CD4-positive, alpha-beta T cell treated with Interferon alpha-2 for 1 hour (primary cell): Measurements from ENCODE around the gene RAPGEF1.
"Not testable (repeated sequence)": the region's sequence is repeated elsewhere in the genome, so short reads cannot be mapped to it uniquely, and the experiment has no call there.

Experiments used
- DNase-seq, 2 donors: peaks; one replicate each; pipeline ENCODE4 v3.0.0-alpha.2; 2020 to 2022

RAPGEF1 gene, protein sequence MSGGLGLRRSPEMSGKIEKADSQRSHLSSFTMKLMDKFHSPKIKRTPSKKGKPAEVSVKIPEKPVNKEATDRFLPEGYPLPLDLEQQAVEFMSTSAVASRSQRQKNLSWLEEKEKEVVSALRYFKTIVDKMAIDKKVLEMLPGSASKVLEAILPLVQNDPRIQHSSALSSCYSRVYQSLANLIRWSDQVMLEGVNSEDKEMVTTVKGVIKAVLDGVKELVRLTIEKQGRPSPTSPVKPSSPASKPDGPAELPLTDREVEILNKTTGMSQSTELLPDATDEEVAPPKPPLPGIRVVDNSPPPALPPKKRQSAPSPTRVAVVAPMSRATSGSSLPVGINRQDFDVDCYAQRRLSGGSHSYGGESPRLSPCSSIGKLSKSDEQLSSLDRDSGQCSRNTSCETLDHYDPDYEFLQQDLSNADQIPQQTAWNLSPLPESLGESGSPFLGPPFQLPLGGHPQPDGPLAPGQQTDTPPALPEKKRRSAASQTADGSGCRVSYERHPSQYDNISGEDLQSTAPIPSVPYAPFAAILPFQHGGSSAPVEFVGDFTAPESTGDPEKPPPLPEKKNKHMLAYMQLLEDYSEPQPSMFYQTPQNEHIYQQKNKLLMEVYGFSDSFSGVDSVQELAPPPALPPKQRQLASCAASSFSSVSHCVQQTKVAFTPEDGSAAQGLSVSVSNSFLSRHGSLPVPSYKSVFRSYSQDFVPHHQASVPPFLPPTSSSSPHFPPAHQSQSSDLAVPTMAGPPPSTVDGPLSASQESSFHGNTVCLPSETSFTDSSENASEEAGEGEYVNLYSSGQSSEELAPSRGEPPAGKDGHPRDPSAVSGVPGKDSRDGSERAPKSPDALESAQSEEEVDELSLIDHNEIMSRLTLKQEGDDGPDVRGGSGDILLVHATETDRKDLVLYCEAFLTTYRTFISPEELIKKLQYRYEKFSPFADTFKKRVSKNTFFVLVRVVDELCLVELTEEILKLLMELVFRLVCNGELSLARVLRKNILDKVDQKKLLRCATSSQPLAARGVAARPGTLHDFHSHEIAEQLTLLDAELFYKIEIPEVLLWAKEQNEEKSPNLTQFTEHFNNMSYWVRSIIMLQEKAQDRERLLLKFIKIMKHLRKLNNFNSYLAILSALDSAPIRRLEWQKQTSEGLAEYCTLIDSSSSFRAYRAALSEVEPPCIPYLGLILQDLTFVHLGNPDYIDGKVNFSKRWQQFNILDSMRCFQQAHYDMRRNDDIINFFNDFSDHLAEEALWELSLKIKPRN (N-terminal part only)

DNA sequence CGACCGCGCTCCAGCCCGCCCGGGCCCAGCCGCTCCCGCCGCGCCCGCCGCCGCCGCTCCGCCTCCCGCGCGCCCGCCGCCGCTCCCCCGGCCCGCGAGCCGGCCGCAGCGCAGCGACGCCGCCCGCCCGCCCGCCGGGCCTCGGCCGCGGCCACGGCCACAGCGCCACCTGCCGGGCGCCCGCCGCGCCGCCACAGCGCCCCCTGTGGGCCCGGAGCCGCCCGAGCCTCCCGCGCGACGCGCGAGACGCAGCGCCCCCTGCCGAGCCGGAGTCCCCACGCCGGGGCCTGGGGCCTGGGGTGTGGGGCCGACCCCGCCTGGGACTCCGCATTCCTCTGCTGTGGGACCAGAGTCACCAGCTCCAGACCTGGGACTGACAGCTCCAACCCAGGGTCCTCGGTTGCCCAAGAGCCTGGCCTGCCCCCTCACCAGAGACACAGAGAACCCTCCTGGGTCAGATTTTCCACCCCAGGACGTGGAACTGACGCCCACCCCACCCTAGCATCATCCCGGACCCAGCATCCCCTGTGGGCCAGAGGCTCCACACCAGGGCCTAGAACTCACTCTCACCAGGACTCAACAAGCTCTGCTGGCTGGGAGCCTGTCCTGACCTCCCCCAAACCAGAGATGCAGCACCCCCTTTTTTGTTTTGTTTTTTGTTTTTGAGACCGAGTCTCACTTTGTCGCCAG, at the start of gene RAPGEF1:
RAPGEF1 (minus strand) TSS at position 118 of the 690 bp plus-strand sequence. CDS start 246 bp downstream, outside the sequence.
- peak; percentile 65 to 85 for DNase-seq

DNA sequence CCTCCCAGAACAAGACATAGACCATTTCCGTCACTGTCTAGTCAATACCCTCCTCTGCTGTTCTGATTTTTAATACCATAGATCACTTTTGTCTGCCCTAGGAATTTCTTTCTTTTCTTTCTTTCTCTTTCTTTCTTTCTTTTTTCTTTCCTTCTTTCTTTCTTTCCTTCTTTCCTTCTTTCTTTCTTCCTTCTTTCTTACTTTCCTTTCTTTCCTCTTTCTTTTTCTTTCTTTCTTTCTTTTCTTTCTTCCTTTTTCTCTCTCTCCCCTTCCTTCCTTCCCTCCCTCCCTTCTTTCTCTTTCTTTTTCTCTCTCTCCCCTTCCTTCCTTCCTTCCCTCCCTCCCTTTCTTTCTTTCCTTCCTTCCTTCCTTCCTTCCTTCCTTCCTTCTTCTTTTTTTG, 49.0 kb upstream of the RAPGEF1 start:
- DNase-seq, result no peak

DNA sequence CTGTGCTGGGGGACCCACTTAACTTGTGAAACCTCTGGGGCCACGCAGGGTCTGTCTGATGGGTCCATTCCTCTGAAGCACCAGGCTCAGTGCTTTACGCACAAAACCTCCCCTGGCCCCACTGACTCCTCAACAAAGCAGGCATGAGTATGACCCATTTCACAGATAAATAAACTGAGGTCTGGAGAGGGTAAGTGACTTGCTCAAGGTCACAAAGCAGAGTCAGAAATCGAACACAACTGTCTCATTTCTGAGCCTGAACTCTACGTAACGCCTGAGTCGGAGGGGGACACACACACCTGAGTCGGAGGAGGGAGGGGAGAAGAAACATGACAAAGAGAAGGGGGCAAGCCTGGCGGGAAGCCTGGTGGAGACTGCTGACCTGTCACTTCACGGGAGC, 48.0 kb upstream of the RAPGEF1 start:
- no peak for DNase-seq

DNA sequence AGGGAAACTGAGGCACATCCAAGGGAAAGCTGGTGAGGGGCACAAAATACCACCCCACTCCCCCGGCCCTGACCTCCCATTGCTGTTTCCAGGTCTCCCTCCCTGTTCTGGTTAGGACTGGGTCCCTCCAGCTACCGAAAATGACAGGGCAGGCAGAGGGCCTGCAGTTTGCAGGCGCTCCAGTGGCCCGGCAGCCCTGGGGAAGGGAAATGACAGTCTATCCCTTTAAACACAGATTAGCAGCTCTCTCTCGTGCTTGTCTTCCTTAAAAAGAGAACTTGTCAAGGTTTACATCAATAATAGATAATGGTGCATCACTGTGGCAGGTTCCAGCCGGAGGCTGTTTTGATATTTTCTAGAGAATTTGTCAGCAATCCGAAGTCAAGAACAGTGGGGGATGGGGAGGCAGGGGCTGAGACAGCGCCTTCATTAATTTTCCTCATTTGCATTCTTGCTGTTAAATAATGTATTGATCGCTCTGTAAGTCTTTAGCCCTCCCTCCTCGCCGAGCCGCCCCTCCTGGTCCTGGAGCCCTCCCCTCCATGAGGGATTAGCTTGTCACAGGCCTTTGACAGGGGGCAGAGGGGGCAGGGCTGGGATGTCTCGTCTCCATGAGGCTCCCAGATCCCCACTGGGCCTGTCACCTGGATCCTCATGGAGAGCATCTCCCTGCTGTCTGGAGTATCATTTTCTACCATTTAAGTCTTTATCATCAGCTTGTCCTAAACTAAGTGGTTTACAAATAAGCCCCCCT, 45.0 kb upstream of the RAPGEF1 start:
- no peak for DNase-seq

DNA sequence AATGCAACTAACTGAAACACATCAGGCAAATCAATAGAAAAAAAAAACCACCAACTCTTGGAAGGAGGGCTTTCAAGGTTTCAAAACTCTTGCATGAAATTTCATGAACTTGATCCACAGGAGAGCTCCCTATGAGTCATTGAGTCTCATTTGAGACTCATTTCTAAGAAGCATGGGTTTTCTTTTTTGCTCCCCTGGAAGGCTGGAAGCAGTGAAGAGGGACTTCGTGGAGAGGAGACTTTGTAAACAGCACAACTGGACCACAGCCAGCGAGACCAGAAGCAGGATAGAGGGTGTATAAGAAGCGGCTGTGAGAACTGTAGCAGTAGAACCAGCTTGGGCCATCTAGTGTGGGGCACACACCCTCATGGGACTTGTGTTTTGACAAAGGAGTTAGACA, 41.2 kb upstream of the RAPGEF1 start:
- DNase-seq, result no peak

GRCh38 chr9:131776473-131776872, 36.6 kb upstream of the RAPGEF1 start:
- DNase-seq, result peak in 1 of 2 donors; percentile 6

GRCh38 chr9:131776036-131776435, 36.2 kb upstream of the RAPGEF1 start:
- DNase-seq, result no peak

DNA sequence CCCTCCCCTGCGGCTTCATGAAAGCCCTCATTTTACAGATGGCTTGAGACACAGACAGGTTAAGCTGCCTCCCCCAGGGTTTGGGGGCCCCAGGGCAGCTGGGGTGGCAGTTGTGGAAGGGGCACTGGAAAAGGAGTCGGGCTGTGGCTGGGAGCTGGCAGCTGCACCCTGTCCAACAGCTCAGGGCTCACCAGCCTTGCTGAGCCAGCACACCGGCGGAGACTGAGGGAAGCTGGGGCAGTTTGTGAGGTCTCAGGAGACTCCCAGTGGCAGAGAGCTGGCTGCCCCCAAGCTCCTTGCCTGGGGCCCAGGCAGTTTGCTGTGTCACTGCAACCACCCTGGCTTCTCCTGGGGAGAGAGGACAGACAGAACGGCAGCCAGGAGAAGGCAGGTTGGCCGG, 34.8 kb upstream of the RAPGEF1 start:
- DNase-seq, result no peak

GRCh38 chr9:131773911-131774379, 34.1 kb upstream of the RAPGEF1 start:
- peak in 1 of 2 donors; percentile 22 for DNase-seq

DNA sequence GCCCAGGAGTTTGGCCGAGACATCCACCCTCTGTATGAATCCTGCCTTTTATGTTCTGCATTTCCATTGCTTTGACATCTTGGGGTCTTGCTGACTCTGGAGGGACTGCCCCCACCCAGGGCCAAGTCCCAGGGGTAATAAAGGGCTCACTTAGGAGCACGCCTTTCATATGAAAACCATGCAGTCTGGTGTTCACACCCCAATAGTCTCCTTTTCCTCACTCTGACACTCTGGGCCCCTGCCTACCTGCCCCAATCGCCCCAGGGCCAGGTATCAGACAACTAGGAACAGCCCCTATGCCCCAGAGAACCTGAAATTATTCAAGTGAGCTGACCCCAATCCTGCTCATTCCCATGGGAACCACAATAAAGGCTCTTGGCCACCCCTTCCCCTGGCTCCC, 33.1 kb upstream of the RAPGEF1 start:
- DNase-seq, result no peak

DNA sequence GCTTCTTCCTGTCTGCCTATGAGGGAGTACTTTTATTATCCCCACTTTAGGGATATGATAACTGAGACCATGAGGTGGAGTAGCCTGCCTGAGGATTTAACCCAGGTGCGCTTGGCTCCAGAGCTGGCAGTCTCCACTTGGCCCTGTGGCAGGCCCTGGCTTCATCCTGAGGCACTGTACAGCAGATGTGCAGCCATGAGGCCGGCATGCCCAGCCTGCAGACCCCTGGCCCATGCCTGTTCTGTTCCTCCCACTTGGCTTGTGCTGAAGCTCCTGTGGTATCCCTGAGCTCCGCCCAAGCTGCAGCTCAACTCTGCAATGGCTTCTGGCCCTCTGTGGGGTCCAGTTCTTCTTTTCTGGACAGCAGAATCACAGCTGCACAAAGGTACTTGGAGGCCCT, 31.8 kb upstream of the RAPGEF1 start:
- DNase-seq, result no peak

DNA sequence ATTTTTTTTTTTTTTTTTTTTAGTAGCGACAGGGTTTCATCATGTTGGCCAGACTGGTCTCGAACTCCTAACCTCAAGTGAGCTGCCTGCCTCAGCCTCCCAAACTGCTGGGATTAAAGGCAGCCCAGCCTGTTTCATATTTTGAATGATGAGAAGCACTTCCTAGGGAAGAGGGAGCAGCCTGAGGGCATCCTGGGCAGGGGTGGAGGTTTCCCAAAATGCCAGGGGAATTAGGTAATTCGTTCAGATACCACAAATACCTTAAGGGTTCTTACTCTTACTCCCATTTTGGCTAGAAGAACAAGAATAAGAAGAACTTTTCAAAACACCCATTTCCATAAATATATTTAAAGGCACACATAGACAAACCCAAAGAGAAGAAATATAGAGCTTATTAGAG, 29.5 kb upstream of the RAPGEF1 start:
- DNase-seq, result no peak

- no peak for DNase-seq
These were observed 24.7 kb upstream of the RAPGEF1 start for GRCh38 chr9:131764568-131764967.

GRCh38 chr9:131762356-131762932, 22.6 kb upstream of the RAPGEF1 start:
- peak; percentile 69 to 80 for DNase-seq

DNA sequence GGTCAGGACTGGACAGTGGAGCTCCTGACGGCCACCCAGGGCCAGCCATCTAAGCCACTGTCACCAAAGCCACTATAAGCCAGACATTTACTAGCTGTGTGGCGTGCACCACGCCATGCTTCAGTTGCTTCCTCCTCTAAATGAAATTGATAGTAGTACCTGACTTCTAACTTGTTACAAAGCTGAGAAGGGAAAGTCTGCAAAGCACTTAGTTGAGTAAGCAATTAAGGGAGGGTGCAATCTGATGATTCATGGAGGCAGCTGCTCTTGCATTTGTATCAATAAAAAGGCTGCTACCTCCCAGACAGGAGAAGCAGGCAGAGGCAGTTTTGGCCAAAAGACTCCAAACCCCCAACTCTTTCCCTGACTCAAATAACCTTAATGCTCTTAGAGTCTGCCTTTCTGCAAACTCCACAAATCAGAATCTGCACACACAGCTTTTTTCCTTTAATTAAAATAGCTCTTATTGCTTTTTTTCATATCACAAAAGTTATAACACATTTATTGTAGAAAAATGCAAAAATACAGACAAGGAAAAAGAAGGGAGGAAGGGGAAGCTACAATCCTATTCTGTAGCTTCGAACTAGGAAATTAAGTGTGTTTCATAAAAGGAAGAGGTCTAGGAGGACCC, 19.3 kb upstream of the RAPGEF1 start:
- DNase-seq, result no peak

- no peak for DNase-seq
These were observed 17.7 kb upstream of the RAPGEF1 start for GRCh38 chr9:131757549-131757948.

DNA sequence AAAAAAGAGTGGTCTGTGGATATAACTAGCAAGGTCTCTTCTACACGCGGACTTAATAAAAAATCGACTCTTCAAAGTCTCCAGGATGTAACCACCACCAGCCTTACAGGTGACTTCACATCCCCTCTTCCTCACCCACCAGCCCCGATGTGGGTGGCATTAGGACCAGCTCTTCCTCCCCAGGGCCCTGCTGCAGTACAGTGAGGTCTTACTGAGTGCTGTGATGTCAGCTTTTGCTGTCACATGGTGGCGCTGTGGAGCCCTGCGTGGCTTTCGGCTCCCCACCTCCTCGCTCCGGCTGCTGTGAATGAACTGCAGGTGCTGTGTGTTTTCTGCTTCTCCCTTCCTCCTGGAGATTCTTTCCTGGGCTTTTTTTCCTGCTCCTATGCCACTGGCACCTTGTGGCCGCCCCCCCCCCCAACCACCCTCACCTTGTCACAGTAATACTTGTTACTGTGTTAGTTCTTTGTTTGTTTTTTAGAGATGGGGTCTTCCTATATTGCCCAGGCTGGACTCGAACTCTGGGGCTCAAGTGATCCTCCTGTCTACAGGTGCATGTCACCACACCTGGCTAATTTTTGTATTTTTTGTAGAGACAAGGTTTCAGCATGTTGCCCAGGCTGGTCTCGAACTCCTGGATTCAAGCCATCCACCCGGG, 15.8 kb upstream of the RAPGEF1 start:
- DNase-seq, result peak; percentile 83 to 87

- no peak for DNase-seq
These were observed 15.0 kb upstream of the RAPGEF1 start for GRCh38 chr9:131754846-131755245.

DNA sequence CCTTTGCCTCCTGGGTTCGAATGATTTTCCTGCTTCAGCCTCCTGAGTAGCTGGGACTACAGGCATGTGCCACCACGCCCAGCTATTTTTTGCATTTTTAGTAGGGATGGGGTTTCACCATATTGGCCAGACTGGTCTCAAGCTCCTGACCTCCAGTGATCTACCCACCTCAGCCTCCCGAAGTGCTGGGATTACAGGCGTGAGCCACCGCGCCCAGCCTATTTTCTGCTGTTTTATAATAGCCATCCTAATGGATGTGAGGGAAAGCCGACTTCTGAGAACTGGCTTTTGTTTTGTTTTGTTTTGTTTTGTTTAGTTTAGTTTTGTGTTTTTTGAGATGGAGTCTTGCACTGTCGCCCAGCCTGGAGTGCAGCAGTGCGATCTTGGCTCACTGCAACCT, 13.9 kb upstream of the RAPGEF1 start:
- DNase-seq, result not testable (repeated sequence)
